GM18870 (cell line): Measurements from ENCODE around the gene LAYN.

ENCODE experiments used
- ATAC-seq: cut with Tn5 transposase; IDR thresholded peaks from one replicate; pipeline ENCODE4 v1.9.1; 2021; ENCODE audit warnings: moderate library complexity; ENCODE audit not compliant: unreplicated experiment

Gene LAYN

DNA sequence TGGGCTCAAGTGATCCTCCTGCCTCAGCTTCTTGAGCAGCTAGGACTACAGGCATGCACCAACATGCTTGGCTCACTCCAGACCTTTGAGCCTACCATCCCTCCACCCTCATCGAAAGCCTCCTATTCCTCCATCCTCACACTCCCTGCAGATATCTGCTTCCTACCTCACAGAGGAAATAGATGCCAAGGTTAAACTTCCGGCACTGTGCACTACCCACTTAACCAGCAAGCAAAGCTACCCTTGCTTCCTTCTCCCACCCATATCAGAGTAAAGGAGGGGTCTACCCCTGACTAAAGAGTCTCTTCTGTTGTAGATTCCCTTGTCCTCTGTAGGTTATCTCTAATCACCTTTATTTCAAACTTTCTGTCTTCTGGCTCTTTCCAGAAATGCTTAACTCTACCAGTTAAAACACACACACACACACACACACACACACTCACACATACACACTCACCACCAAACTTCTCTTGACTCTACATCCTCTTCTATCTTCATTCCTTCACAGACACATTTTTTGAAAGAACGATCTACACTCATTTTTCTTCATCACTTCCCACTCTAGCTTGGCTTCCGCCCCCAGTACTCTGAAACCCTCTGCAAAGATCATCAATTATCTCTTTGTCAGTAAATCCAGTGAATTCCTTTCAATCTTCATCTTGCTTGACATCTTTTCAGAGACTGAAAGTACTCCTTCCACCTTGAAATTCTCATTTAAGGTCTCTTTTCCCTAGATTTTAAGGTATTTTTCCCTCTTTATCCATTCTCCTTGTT lies 50.9 kb downstream of the LAYN start:
- ATAC-seq, result no peak

DNA sequence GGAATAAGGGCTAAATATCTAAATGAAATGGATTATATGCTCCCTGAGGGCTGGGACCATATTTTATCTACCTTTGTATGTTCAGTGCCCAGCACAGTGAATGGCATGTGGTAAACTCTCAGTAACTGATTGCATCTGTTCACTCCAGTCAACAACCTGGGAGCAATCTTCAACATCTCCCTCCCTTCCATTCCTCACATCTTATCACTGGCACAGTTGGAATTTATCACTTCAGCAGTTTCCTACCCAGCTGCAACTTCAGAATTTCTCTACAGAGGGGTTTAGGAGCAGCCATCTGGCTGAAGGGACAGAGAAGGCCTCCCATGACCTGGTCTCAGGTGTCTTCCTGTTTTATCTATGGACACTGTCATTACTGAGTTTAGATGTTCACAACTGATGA lies 52.0 kb downstream of the LAYN start:
- ATAC-seq, result no peak

DNA sequence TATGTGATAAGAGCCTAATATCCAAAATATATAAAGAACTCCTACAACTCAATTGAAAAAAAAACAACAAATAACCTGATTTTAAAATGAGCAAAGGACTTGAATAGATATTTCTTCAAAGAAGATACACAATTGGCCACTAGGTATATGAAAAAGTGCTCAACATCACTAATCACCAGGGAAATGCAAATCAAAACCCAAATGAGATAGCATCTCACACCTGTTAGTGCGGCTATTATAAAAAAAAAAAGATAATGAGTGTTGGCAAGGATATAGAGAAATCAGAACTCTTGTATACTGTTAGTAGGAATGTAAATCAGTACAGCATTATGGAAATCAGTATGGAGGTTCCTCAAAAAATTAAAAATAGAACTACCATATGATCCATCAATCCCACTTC lies 55.8 kb downstream of the LAYN start:
- no peak for ATAC-seq

GRCh38 chr11:111598148-111598547 lies 57.6 kb downstream of the LAYN start:
- ATAC-seq, result no peak

DNA sequence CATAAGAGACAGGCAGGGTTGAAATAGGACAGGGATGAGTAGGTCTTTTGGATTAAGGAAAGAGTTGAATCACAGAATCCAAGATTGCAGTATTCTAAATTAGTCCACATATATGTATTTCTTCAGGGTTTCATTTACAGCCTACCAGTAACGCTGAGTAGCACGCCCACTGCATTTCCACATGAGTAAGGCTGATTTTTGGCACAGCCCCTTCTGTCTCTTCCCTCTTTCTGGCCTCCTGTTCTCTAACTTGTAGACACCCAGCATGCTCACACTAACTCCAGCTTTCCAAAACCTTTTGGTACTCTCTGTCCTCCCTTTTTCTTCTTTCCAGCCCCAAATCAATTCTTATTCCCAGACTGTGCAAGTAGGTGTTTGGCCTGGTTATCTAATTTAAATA lies 58.0 kb downstream of the LAYN start:
- no peak for ATAC-seq

- ATAC-seq, result no peak
These were observed 61.1 kb downstream of the LAYN start for GRCh38 chr11:111601636-111601978.

GRCh38 chr11:111601979-111602864 lies 61.7 kb downstream of the LAYN start, which contains the start of gene SIK2:
Gene SIK2 (plus strand): TSS chr11:111602449. CDS start chr11:111602564, 115 bp downstream.
- peak; percentile 64 for ATAC-seq

DNA sequence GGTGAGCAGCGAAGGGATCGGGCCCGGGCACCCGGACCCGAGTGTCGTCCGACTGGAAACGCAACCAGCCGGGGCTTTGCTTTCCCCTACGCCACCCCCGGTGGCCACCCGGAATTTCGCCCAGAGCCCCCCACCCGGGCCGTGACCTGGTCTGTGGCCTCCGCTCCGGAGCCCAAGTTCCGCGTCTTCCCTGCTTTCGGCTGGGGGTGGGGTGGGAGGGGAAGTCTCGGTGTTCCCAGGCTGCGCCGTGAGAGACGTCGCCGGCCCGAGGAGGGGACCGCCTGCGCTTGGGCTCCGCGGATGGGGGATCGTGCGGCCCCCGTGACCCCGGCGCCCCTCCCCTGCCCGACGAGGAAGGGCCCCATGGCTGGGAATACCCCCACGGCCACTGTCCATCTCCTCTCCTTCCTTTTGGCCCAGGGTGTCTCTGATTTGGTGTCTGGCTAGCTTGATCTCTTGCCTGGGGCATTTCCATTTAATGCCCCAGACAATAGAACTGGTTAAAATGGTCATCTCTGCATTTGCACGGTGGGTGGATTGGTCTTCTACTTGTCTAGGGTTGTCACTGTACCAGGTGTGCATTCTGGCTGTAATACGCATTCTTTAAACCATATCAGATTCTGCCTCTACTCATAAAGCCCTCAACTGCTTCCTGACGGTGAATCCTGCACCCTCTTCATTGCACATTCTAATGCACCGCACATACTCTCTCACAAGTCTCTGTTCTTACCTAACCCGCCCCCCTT lies 62.5 kb downstream of the LAYN start:
- no peak for ATAC-seq

- ATAC-seq, result no peak
These were observed 63.2 kb downstream of the LAYN start for GRCh38 chr11:111603611-111604130.

GRCh38 chr11:111604392-111605009 lies 64.0 kb downstream of the LAYN start:
- ATAC-seq, result no peak

- ATAC-seq, result no peak
These were observed 65.2 kb downstream of the LAYN start for GRCh38 chr11:111605681-111606080.

- no peak for ATAC-seq
These were observed 66.5 kb downstream of the LAYN start for GRCh38 chr11:111606986-111607385.

DNA sequence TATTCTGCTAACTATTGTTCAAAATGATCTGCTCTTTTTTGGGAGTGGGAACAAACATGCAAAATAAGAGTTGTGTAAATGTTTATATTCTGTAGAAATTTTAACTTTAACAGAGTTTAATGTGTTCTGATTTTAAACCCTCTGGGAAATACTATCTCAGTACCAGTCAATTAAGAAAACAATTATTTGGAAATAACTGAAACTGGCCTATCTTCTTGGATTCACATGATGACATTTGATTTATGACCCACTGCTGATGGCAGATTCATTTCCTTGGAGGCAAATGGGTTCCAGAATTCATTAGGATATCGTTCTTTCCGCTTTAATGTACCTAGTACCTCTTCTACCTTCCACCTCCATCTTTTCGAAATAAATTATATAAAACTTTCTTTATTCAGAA lies 67.2 kb downstream of the LAYN start:
- no peak for ATAC-seq
